H4 (cell line): ENCODE results near the gene SLC22A4. TPM values are rescaled to one million over a fixed set of nuclear protein-coding genes. Genes with fewer than 3 reads are reported as not detected.

ENCODE experiments used
- DNase-seq: peaks from one replicate; pipeline ENCODE4 v3.0.0-alpha.2; 2015; ENCODE audit warnings: low spot score
- total RNA-seq: library from RNA; depleted of rRNA; stranded (reverse); fragments of >200 nt; shearing (Covaris generic); gene quantifications from 2 replicates; pipeline ENCODE4 v1.2.3, GENCODE V29; 2014

The SLC22A4 gene
- total RNA-seq, 1 experiment from 2014 or later: 4.2 TPM

DNA sequence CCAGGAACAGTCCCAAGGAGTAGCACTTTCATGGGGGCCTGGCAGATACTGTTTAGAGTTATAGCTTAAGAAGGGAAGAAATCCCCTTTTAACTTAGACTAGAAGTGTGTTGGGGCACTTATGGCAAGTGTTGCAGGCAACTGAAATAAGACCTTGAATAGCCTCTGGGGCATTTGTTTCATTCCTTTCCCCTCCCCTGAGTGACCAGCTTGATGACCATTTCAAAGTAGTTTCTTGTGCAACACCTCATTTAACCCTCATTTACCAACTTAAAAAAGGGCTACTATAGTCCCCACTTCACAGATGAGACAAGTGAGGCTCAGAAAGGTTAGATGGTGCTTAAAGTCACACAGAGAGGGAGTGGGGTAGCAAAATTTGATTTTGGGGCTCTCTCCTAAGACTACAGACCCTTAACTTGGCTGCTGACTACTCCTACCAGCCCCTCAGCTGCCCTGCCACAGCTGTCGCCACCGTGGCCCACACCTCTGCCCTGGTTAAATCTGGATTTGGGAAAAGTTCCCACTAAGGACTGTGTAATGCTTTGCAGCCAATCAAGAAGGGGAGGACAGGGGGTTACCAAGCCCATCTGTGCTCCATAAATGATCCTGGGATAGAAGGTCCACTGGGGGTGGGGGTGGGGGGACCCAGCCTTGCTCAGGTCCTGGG lies 31.2 kb upstream of the SLC22A4 start:
- no peak for DNase-seq

DNA sequence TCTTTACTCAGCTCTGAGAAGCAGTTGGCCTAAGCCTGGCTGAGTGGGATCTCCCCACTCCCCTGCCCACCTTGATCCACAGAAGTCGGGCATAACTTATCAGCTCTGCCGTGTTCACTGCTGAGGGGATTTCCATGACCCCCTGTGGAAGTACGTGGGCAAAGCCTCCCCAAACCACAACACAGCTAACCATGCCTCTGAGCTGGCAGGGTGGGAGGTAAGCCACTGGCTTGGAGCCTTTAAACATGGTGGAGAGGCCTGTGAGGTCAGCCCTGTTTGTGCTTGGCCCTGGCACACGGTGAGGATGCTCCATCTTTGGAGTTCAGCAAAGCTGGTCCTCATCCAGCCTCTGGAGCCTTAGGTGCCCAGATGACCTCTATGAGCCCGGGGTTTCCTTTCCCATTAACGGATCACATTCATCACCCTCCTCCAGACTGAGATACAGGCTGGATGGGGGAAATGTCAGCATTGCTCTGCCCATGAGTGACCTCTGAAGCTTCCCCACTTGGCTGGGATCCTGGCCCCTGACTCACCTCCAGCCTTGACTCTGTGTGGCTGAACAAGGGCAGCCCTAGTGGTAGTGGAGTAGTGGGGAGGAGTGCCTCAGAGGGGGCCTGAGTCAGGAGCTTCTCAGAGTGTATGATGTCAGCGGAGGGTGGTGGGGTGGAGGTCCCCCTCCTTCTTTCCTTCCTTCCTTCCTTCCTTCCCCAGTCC lies 30.5 kb upstream of the SLC22A4 start:
- DNase-seq: peak; percentile 62

DNA sequence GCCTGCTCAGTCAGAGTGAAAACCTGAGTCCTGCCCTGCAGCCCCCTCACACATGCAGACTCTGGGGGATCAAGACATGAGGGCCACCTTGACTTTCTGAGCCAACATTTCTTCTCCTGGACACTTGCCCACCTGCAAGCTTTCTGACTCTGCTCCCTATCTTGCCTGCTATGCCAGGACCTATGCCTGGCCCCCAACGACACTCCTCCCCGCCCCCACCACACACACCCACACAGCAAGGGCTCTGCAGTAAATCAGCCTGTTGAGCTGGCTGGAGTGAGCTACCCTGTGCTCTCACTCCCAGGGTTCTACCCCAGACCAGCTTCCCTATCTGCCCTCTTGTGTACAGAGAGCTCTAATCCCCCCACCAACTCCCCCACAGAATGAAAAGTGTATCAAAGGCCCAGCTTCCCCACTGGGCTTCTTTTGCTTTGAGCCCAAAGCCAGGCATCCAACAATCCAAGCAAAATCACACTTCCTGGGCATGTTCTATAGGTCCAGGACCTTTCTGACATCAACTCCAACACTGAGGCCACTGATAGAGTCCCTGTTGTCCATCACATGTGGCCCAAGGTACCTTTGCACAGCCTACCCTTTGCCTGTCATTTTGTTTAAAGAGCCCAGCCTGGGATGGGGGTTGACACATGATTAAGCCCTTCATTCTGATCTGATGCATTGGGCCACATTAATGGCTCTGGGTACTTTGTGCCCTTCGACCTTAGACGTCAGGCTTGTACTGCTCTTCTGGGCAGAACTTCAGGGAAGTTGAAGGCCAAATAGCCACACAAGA lies 29.5 kb upstream of the SLC22A4 start:
- DNase-seq: no peak

DNA sequence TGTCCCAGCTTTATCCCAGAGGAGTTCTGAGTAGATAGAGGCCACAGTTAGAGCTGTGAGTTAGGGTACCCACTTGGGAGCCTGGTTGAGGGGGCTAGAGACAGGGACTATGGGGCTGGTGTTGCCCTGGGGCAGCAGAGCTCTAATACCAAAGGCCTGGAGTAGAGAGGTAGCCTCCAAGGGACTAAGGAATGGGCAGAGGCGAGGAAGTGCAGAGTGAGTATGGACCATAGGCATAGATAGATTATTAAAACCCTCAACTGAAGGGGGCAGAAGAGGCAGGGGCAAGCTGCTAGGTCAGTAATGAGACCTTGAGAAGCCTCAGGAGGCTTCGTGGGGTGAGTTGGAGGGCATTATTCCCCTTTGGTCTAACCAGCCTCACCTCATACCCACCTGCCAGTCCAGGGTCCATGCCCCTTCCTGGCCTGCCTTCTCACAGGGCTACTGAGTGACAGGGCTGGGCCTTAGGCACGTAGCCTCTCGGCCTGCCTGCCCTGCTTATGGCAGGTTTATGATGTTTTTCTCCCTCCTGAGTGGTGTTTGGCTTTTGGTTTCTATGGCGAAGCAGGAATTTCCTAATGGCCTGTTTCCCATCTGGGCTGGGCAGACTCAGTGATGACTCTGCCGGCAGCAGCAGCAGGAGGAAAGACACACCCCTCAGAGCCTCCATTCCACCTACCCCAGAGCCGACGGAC lies 28.7 kb upstream of the SLC22A4 start:
- peak; percentile 86 for DNase-seq

DNA sequence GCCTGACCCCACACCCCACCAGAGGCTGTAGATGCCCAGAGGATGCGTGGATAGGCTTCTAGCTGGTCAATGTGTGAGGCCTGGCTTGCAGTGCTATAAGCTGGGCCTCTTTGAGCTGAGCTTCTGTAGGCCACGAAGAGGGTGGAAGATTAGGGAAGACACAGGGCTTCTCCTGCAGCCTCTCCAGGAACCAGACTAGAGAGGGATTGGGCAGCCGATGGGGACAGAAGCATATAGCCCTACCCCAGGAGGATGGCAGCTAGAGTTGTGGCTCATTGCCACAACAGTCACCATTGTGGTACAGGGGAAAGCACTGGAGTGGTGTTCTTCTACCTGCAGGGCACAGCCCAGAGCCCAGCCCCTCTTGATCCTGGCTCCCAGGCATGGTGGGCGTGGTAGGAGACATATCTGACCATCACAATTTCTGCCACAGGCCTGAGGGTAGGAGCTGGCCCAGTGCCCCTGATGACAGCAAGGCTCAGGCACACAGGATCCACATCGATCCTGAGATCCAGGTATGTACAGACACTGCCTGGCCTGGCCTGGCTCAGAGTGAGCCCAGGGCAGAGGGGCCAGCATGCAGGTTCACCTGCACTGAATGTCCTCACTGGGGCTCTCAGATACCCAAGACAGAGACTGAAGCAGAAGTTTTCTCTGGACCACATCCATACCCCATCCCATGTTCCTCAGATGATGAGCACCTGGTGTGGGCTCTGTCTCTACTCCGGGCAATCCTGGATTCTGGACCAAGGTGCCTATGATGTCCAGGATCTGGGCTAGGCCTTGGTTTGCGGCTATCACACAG lies 28.0 kb upstream of the SLC22A4 start:
- no peak for DNase-seq

DNA sequence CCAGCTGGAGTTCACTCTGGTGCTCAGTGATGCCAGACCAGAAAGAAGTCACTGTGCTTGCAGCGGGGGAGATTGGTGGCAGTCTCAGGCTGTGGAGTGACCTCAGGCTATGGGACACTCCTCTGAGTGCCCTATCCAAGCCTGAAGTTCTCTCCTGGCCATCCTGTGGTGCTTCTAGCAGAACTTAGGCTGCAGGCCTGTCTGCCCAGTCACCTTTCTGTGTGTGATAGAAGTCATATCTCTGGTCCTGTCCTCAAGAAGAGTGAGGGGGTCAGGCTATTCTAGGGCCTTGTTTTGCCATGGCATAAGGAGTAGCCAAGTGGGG lies 27.4 kb upstream of the SLC22A4 start:
- DNase-seq: no peak

DNA sequence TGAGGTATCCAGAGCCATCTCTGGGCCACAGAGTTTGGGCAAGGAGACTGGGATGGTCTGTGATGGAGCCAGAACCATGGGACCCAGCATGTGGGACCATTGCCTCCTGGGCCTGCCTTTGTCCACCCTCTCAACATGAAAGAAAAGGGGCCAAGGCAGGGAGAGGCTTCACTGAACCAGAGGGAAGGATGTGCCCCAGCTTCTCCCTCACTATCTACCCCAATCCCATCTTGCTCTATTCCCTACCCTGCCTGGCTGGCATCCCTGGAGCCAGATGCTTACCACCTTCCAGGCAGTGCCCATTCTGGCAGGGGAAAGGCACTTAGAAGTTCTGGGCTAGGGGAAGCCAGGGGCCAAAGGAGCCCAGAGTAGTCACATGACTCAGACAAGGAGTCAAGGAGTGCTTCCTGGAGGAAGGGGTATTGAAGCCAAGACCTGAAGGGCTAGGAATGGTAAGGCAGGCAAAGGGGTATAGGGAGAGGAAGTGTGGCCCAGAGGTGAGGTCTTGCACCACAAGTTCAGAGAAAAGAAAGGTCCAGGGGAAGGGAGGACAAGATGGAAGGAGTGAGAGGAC lies 26.9 kb upstream of the SLC22A4 start:
- DNase-seq: no peak

DNA sequence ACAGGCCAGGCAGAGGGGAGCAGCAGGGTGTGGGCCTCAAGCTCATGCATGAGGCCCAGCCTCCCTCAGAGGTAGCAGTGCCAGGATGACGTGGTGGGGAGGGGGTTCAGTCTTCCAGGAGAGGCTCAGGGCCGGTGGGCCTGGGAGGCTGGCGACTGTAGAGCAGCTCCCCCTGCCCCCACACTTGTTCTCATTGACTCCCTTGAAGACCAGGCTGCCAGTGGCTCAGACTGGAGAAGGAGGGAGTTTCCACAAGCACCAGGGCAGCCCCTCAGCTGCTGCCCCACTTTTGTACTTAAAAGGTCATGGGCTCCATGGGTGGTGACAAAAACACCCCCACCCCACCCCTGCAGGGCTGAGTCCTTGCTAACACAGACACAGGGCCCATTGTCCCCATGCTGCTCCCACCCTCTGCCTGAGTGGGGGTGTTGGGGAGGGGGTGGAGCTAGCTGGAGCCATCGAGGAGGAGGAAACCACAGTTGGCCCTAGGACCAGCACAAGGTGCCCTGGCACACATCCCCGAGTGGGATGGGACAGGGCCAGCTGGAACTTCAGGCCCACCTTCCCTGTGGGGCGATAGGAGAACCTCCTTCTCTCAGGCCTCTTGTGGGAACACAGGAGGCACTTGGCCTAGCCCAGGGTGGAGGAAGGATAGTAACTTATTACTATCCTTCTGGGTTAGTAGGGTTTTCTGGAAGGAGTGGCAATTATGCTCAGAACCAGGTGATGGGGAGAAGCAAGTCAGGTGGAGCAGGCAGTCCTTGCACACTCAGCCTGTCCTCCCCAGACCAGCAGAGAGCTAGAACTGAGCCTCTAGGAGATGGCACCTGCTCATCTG lies 26.0 kb upstream of the SLC22A4 start:
- no peak for DNase-seq

DNA sequence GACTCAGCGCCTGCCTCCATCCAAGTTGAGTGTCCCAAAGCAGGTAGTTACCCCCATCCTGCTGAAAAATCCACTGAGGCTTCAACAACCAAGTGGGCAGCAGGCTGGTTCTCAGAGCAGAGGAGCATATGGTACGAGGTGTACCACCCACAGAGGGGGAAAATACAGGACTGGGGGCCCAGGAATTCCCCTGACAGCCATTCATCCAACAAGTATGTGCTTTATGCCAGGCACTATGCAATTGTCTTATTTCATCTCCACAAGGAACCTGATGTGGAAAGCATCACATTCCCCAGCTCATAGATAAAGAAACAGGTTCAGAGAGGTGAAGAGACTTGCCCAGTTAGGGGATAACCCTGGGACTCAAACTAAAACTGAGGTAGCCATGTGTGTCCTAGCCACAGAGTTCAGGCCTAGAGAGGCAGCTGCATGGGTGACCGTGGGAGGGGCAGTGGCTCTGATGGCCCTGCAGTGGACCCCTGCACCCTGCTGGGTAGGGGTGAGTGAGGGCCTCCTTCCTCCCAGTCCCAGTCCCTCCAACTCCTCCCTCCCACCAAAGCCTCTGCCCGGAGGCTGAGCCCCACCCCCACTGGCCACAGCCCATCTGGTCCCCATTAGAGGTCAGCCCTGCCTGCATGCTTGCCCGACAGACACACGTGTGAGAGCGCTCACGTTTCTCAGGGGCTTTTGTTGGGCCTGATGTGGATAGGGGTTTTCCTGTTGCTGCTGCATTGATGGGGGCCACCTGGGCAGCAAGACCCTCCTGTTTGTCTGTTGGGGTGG lies 25.2 kb upstream of the SLC22A4 start:
- peak; percentile 49 for DNase-seq

DNA sequence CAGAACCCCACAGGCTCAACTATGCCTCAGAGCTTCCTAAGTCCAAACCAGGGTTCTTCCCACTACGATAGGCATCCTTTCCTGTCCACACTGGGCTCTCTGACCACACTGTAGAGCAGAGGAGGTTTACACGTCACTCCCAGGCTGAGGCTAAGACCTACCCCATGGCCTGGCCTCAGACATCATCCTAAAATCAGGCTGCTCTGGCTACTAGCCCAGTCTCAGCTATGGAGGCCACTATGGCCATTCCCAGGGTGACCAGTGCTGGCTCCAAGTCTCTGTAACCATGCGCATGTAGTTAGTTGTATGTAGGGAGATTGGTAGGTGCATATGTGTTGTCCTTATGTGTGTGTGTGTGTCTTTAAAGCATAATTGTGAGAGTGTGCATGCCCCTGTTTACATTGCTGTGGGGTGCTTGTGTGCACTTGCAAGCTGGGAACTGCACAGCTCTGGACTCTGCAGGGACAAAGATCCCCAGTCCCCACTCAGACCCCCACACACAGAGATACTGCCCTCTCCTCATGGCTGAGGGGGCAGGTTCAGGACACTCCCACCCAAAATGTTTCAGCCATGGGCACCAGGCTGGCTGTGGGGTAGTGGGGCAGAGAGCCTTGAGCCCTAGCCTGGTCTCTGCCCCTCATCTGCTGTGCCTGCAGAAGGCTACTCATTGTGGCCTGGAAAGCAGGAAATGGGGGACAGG lies 24.4 kb upstream of the SLC22A4 start:
- no peak for DNase-seq

DNA sequence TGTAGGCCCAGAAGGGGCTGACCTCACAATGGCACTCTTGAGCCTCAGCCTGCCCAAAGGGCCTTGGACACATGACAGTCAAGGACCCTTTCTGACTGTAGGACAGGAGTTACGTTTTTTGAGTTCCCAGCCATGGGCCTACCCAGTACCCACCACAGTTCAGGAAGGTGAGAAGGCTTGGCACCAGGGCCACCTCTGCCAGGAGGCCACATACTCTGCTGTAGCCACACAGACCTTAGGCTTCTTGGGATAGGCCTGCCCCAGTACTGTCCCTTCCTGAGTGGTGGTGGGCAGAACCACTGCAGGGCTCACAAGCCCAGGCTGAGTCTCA lies 23.9 kb upstream of the SLC22A4 start:
- DNase-seq: no peak

DNA sequence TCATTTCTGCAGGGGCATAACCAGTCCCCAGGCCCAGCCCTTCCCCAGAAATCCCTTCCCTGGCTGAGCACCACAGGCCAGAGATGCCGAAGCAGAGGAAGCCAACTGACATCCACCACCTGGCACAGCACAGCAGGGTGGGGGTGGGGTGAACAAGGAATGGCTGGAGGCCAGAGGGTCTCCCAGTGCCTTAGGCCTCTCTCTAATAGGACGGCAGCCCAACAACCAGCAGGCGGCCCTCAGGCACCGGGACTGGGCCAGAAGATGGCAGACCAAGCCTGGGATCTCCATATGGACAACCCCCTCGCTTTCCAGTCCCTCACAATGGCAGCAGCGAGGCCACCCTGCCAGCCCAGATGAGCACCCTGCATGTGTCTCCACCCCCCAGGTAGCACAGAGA lies 23.5 kb upstream of the SLC22A4 start:
- DNase-seq: no peak

DNA sequence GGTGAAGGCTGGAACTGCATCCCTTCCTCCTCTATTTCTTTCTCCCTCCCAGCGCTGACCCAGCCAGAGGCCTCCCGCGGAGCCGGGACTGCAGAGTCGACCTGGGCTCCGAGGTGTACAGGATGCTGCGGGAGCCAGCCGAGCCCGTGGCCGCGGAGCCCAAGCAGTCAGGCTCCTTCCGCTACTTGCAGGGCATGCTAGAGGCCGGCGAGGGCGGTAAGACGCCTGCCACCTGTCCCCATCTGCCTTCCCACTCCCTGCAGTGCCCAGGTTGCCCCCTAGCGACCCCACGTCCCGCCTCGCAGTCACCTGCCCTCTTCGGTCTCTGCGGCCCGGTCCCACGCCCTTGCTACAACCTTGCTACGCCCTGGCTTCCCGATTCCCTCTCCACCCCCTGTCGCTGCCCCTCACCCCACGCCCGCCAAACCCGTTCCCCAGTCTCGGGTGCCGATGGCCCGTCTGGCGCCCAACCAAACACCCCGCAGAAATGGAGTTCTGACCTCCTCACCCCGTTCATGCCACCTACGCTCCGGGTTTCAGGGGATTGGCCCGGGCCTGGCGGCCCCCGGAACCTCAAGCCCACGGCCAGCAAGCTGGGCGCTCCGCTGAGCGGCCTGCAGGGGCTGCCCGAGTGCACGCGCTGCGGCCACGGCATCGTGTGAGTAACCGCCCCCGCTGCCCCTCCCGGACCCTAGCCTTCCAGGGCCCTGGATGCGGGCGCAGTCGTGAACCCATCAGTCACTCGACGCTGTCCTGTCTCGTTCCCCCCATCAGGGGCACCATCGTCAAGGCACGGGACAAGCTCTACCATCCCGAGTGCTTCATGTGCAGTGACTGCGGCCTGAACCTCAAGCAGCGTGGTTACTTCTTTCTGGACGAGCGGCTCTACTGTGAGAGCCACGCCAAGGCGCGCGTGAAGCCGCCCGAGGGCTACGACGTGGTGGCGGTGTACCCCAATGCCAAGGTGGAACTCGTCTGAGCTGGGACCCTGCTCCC lies 22.6 kb upstream of the SLC22A4 start:
- DNase-seq: no peak

DNA sequence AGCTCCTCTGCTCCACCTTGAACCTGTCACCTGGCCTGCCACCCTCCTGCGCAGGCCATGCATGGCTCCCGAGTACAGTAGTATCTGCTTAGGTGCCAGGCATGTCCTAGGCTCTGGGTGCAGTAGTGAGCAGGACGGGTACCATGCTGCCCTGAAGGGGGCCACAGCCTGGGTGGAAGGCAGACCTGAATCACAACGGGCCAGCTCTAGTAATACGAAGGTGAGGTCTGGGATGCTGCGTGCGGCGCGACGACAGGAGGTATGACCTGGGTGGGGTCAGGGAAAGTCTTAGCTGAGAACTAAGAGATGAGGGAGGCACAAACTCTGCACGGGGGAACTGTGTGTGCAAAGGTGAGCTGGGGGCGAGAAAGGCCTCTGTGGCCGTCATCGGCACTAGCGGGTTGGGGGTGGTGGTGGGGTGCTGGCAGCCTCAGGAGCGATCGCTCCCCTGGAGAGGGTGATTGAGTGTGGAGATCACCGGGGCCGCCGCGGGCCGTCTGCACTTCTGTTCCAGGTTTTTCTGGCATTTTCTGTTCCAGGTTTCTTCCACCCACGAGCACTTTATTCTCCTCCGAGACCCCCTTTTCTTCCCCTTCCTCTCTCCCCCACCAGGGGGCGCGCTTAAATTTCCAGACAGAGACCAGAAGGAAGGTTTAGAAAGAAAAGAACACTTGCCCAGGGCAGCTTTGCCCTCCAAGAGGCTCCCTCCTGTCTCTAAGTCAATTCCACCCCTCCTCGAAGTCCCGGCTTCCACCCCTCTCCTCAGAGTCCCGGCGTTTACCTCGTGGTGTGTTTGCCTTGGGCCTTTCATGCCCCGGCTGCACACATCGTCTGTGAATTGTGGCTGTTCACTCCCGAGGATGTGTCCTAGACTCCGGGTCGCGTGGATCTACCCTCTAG lies 21.6 kb upstream of the SLC22A4 start:
- no peak for DNase-seq

DNA sequence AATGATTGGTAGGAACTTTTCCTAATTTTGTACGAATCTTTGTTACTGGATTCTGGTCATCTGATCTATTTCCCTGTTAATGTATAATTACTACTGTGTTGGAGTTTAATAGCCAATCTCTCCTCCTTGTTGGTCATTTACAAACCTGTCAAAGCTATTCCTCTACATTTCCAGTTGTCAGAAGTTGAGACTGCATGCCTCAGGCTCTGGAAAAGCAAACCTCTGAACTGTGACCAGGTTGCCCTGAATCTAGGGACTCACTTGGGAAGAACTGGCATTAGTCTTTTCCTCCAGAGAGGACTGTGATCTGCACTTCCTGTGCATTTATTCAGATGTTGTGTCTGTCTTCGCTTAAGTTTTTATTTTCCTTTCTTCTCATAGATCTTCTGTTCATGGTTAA lies 20.6 kb upstream of the SLC22A4 start:
- no peak for DNase-seq

DNA sequence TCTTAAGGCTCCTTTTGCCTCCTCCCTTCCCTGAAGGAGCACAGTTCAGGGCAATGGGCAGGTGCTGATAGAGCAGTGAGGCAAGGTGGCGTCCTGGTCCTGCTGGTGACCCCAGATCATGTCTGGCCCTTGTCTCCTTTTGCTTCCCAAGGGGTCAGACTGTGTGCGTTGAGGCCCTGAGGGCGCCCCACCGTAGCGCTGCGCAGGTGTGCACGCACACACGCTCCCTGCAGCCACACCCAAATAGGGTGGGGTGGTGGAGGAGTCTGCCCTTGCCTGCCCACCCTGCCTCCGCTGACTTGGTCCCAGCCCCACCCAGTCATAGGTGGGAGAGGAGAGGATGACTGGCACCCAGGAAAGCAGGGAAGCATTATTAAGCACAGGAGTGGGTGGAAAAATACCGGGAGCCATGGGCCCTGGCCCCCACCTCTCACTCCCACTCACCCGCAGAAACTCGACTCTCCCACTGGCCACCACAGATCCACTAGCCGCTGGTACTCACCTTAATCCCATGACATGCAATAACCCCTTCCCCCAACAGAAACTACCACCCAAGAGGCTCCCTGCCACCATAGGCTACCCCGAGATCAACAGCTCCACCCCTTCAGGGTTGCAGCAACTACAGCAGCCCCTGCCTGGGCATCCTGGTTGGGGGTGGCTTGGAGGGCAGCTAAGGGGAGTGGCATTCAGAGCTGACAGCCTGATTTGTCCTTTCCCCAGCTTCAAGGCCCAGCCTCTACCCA lies 20.0 kb upstream of the SLC22A4 start:
- DNase-seq: no peak
